GM12872 (cell line): ENCODE results near the gene MTA3.

ENCODE experiments used
- CTCF ChIP-seq: IDR thresholded peaks from 3 replicates; pipeline ENCODE4 v1.5.1; 2011; ENCODE audit warnings: low read depth, mild to moderate bottlenecking, low read length, moderate library complexity; ENCODE audit not compliant: insufficient read depth

Gene MTA3

GRCh38 chr2:42770288-42771131 lies 202.1 kb downstream of the MTA3 start:
- peak; percentile 70 for TF ChIP-seq CTCF

DNA sequence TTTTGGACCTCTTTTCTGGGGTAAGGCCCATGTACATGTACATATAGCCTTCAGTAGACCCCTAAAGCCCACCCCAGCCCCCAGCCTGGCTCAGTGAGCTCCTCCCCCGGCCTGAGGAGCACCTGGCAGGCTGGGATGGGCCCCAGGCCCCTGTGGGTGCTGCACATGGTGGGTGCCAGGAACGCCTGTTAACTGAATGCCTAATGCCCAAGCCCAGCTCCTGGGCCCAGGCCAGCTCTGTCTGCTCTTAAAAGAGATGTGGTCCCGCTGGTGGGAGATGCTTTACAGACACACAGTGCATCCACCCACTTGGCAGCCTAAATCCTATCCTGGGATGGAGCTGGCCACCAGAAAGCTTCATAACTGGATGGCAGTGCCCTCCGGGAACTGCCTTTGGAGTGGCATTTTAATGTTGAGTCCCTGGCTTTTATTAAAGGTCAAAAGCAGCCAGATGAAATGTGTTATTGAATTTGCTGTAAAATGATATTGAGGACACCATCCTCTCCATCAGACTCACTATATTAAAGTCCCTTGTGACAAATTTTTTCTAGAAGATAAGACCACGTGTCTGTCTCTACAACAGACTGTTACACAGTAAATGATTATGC lies 203.2 kb downstream of the MTA3 start:
- no peak for TF ChIP-seq CTCF

DNA sequence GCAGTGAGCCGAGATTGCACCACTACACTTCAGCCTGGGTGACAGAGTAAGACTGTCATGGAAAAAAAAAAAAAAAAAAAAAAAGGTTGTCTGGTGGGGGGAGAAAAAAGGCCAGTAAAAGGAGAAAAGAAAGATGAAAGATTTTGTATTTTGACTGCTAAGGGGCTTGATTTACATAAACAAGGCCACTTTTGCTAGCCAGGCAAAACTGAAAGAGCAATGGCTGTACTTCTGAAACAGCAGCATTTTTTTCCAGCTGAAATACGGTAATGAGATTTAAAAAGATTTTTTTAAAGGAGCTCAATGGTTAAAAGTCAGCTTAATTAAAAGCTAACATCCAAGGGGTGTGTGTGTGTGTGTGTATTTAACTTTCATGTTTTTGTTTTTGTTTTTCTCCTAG lies 206.8 kb downstream of the MTA3 start:
- TF ChIP-seq CTCF = no peak

DNA sequence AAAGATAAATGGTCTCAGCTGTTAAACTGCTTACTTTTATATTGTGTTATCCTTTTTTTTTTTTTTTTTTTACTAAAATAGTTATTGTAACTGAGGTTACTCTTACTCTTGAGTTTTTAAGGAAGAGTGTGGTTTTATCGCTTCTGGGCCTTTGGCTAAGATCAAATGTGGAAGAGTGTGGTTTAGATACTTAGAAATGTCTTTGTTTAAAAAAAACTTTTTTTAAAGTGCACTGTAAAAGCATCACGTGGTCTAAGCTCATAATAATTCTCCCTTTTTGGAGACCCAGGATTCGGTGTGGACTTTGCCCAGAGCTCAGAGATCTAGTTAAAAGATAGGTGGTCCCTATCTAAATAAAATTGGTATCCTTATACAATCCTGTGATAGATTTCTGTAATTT lies 207.4 kb downstream of the MTA3 start:
- no peak for TF ChIP-seq CTCF

GRCh38 chr2:42777883-42778805 lies 209.7 kb downstream of the MTA3 start:
- no peak for TF ChIP-seq CTCF

- no peak for TF ChIP-seq CTCF
Observed at GRCh38 chr2:42781181-42781580, 212.7 kb downstream of the MTA3 start.

- TF ChIP-seq CTCF = no peak
Observed at GRCh38 chr2:42783511-42783910, 215.1 kb downstream of the MTA3 start.
